Suprapubic skin (tissue), 3 donors: Measurements from ENCODE around the gene RNF215.

ENCODE experiments used
- EP300 ChIP-seq: sonication (generic); formaldehyde crosslinking; IDR thresholded peaks from one replicate; pipeline ENCODE4 v1.6.1; 2017; ENCODE audit warnings: antibody characterized with exemption
- POLR2A ChIP-seq, 2 donors: fragments of 450-650 bp; IDR thresholded peaks; one replicate each; pipeline ENCODE4 v1.6.1; 2017; ENCODE audit warnings: antibody characterized with exemption in 2 of 2, mild to moderate bottlenecking in 2 of 2, moderate library complexity in 2 of 2
- TF ChIP-seq, protein P1 (sequence below), 2 donors: fragments of 200-600 bp in 1 of 2; fragments of 450-650 bp in 1 of 2; sonication (generic) in 1 of 2; IDR thresholded peaks; one replicate each; pipeline ENCODE4 v1.5.1; 2016 to 2019; ENCODE audit warnings: antibody characterized with exemption in 2 of 2, mild to moderate bottlenecking in 1 of 2, moderate library complexity in 1 of 2

DNA sequence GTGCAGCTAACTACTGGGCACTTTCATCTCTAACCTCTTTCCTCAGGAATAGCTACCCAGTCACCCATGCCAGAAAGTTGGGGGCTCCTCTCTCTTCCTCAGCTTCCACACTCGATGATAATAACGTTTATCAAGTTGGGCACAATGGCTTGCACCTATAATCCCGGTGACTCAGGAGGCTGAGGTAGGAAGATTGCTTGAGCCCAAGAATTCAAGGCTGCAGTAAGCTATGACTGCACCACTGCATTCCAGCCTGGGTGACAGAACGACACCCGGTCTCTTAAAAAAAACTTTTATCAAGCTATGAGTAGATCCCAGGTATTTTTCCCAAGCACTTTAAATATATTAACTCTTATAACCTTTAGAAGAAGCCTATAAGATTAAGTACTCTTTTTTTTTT is 32.6 kb downstream of the RNF215 start:
- TF ChIP-seq POLR2A (IDR thresholded peaks at IDR 0.05) (no peak), EP300 (no peak)
- TF ChIP-seq, protein P1, sequence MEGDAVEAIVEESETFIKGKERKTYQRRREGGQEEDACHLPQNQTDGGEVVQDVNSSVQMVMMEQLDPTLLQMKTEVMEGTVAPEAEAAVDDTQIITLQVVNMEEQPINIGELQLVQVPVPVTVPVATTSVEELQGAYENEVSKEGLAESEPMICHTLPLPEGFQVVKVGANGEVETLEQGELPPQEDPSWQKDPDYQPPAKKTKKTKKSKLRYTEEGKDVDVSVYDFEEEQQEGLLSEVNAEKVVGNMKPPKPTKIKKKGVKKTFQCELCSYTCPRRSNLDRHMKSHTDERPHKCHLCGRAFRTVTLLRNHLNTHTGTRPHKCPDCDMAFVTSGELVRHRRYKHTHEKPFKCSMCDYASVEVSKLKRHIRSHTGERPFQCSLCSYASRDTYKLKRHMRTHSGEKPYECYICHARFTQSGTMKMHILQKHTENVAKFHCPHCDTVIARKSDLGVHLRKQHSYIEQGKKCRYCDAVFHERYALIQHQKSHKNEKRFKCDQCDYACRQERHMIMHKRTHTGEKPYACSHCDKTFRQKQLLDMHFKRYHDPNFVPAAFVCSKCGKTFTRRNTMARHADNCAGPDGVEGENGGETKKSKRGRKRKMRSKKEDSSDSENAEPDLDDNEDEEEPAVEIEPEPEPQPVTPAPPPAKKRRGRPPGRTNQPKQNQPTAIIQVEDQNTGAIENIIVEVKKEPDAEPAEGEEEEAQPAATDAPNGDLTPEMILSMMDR (IDR thresholded peaks at IDR 0.05), result no peak
